ENCODE measurements around the gene PRL.

The PRL gene

GRCh38 chr6:22294301-22294700, 2.5 kb downstream of the PRL start:
- no peak for DNase-seq (ENCODE audit: low read depth)

- DNase-seq (ENCODE audit: low read depth): no peak
Measured at GRCh38 chr6:22290045-22290444, 6.8 kb downstream of the PRL start.

- no peak for DNase-seq (ENCODE audit: low read depth)
Measured at GRCh38 chr6:22288721-22289120, 8.1 kb downstream of the PRL start.

GRCh38 chr6:22284666-22285065, 12.2 kb downstream of the PRL start:
- DNase-seq (ENCODE audit: low read depth): no peak

- DNase-seq (ENCODE audit: low read depth): no peak
Measured at GRCh38 chr6:22281341-22282085, 15.3 kb downstream of the PRL start.

- no peak for DNase-seq (ENCODE audit: low read depth)
Measured at GRCh38 chr6:22279427-22279826, 17.4 kb downstream of the PRL start.

GRCh38 chr6:22271081-22271480, 25.8 kb downstream of the PRL start:
- no peak for DNase-seq (ENCODE audit: low read depth)

- DNase-seq (ENCODE audit: low read depth): no peak
Measured at GRCh38 chr6:22263748-22264147, 33.1 kb downstream of the PRL start.

- no peak for DNase-seq (ENCODE audit: low read depth)
Measured at GRCh38 chr6:22254886-22255285, 42.0 kb downstream of the PRL start.

- no peak for DNase-seq (ENCODE audit: low read depth)
Measured at GRCh38 chr6:22253955-22254655, 42.7 kb downstream of the PRL start.

- no peak for DNase-seq (ENCODE audit: low read depth)
Measured at GRCh38 chr6:22251348-22251747, 45.5 kb downstream of the PRL start.

GRCh38 chr6:22250486-22250885, 46.4 kb downstream of the PRL start:
- no peak for DNase-seq (ENCODE audit: low read depth)

- no peak for DNase-seq (ENCODE audit: low read depth)
Measured at GRCh38 chr6:22249711-22250350, 47.0 kb downstream of the PRL start.

GRCh38 chr6:22248513-22249308, 48.1 kb downstream of the PRL start:
- DNase-seq (ENCODE audit: low read depth): no peak

GRCh38 chr6:22247916-22248482, 48.8 kb downstream of the PRL start:
- DNase-seq (ENCODE audit: low read depth): no peak

GRCh38 chr6:22240025-22240424, 56.8 kb downstream of the PRL start:
- DNase-seq (ENCODE audit: low read depth): no peak

- DNase-seq (ENCODE audit: low read depth): no peak
Measured at GRCh38 chr6:22239261-22239921, 57.4 kb downstream of the PRL start.

GRCh38 chr6:22238861-22239260, 58.0 kb downstream of the PRL start:
- no peak for DNase-seq (ENCODE audit: low read depth)

- DNase-seq (ENCODE audit: low read depth): no peak
Measured at GRCh38 chr6:22237526-22237925, 59.3 kb downstream of the PRL start.
